Measurements from ENCODE around the gene RNF31.

The RNF31 gene

GRCh38 chr14:24146978-24147760 is at the start of gene RNF31:
RNF31 (plus strand) TSS chr14:24147498; CDS start chr14:24147699, 201 bp downstream.
- peak; percentile 92 for DNase-seq
- Histone ChIP-seq H3F3A (ENCODE audit: insufficient read depth, low read length) (peaks cover 5% of the 10 kb centered on the region), H3K9me3 (replicated peaks; ENCODE audit: insufficient read depth, low read length) (no peaks in the 10 kb centered on the region), H3K4me3 (ENCODE audit: low read length) (peak within 1 kb of the TSS; percentile 87), H4K20me1 (ENCODE audit: insufficient read depth, low read length) (no peaks in the 10 kb centered on the region), H3K4me1 (ENCODE audit: low read length) (peaks cover 11% of the 10 kb centered on the region), H3K9ac (ENCODE audit: low read length) (peak within 1 kb of the TSS; percentile 84), H3K79me2 (ENCODE audit: low read length) (peaks cover 47% of the 10 kb centered on the region), H3K9me2 (replicated peaks; ENCODE audit: insufficient read depth, low read length) (no peaks in the 10 kb centered on the region), H3K4me2 (ENCODE audit: low read depth, low read length) (peak within 1 kb of the TSS; percentile 81), H2AFZ (ENCODE audit: low read length) (peak within 1 kb of the TSS; percentile 65), H3K36me3 (replicated peaks; ENCODE audit: insufficient read depth, low read length) (no peaks in the 10 kb centered on the region), H3K27ac (ENCODE audit: low read length) (peak within 1 kb of the TSS; percentile 76; the same call in 1 of the 2 replicates), H3K27me3 (replicated peaks; ENCODE audit: insufficient read depth, low read length) (no peaks in the 10 kb centered on the region)
- TF ChIP-seq CTCF (IDR thresholded peaks at IDR 0.05; ENCODE audit: low read length) (no peak), EZH2phosphoT487 (IDR thresholded peaks at IDR 0.05; ENCODE audit: low read length) (no peak), EZH2 (optimal IDR thresholded peaks at IDR 0.05; ENCODE audit: low read depth, low read length) (no peak)

GRCh38 chr14:24098229-24098926 is 48.9 kb upstream of the RNF31 start:
- Histone ChIP-seq H4K20me1 (ENCODE audit: insufficient read depth, low read length) (no peaks in the 10 kb centered on the region), H3K9me2 (replicated peaks; ENCODE audit: insufficient read depth, low read length) (no peaks in the 10 kb centered on the region), H3K4me3 (ENCODE audit: low read length) (no peak overlapping the region), H3K27ac (ENCODE audit: low read length) (no peak overlapping the region), H3K27me3 (replicated peaks; ENCODE audit: insufficient read depth, low read length) (no peaks in the 10 kb centered on the region), H3K36me3 (replicated peaks; ENCODE audit: insufficient read depth, low read length) (no peaks in the 10 kb centered on the region), H3K4me2 (ENCODE audit: low read depth, low read length) (no peak overlapping the region), H3F3A (ENCODE audit: insufficient read depth, low read length) (no peaks in the 10 kb centered on the region), H3K4me1 (ENCODE audit: low read length) (no peaks in the 10 kb centered on the region), H3K9ac (ENCODE audit: low read length) (no peak overlapping the region), H3K79me2 (ENCODE audit: low read length) (peaks cover 5% of the 10 kb centered on the region; the same call in 1 of the 2 replicates), H3K9me3 (replicated peaks; ENCODE audit: insufficient read depth, low read length) (no peaks in the 10 kb centered on the region), H2AFZ (ENCODE audit: low read length) (no peak overlapping the region)
- TF ChIP-seq EZH2phosphoT487 (IDR thresholded peaks at IDR 0.05; ENCODE audit: low read length) (no peak), EZH2 (optimal IDR thresholded peaks at IDR 0.05; ENCODE audit: low read depth, low read length) (no peak), CTCF (IDR thresholded peaks at IDR 0.05; ENCODE audit: low read length) (no peak)
- DNase-seq, result no peak

DNA sequence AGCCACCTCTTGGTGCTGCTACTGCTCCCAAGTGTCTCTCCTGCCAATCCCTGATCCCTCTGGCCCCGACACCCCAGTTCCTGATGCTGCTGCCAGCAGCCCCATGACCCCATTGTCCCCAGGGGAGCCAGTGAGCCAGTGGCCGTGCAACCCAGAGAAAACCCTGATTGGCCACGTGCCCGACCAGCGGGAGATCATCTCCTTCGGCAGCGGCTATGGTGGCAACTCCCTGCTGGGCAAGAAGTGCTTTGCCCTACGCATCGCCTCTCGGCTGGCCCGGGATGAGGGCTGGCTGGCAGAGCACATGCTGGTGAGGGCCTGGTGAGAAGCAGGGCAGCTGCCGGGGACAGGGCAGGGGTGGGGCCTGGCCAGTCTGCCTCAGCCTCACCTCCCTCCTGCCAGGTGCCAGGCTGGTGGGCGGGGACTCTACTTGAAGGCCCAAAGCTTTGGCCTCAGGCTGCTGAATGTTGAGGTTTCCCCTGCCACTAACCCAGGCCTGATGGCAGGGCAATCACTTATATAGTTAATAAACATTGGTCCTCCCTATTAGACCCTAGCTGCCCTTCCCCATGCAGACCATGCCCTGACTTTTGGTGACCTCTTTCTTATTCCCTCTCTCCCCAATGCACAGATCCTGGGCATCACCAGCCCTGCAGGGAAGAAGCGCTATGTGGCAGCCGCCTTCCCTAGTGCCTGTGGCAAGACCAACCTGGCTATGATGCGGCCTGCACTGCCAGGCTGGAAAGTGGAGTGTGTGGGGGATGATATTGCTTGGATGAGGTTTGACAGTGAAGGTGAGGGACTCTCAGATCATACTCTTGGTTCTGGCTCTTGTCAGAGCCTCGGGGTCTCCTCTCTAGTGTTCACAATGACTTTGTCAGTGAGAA is 48.1 kb upstream of the RNF31 start:
- no peaks in the 10 kb centered on the region for H3K36me3 ChIP-seq (replicated peaks; ENCODE audit: insufficient read depth, low read length)
- no peak overlapping the region for H3K27ac ChIP-seq (ENCODE audit: low read length)
- DNase-seq, result no peak
- H3K27me3 ChIP-seq (replicated peaks; ENCODE audit: insufficient read depth, low read length), result no peaks in the 10 kb centered on the region
- no peaks in the 10 kb centered on the region for H3K4me1 ChIP-seq (ENCODE audit: low read length)
- H3K4me2 ChIP-seq (ENCODE audit: low read depth, low read length), result no peak overlapping the region
- no peaks in the 10 kb centered on the region for H3F3A ChIP-seq (ENCODE audit: insufficient read depth, low read length)
- H3K9me3 ChIP-seq (replicated peaks; ENCODE audit: insufficient read depth, low read length), result no peaks in the 10 kb centered on the region
- H3K9ac ChIP-seq (ENCODE audit: low read length), result no peak overlapping the region
- no peak overlapping the region for H2AFZ ChIP-seq (ENCODE audit: low read length)
- H3K4me3 ChIP-seq (ENCODE audit: low read length), result no peak overlapping the region
- no peaks in the 10 kb centered on the region for H3K9me2 ChIP-seq (replicated peaks; ENCODE audit: insufficient read depth, low read length)
- no peaks in the 10 kb centered on the region for H4K20me1 ChIP-seq (ENCODE audit: insufficient read depth, low read length)
- no peak for TF ChIP-seq EZH2phosphoT487 (IDR thresholded peaks at IDR 0.05; ENCODE audit: low read length)
- TF ChIP-seq EZH2 (optimal IDR thresholded peaks at IDR 0.05; ENCODE audit: low read depth, low read length), result no peak
- peaks cover 5% of the 10 kb centered on the region; the same call in 1 of the 2 replicates for H3K79me2 ChIP-seq (ENCODE audit: low read length)
